ENCODE data around the gene GPR132.
"Not testable (repeated sequence)": the region's sequence is repeated elsewhere in the genome, so short reads cannot be mapped to it uniquely, and the experiment has no call there.

Gene GPR132

GRCh38 chr14:105059035-105059924 is 6.0 kb downstream of the GPR132 start:
- DNase-seq: peak; percentile 59

GRCh38 chr14:105058521-105059034 is 6.7 kb downstream of the GPR132 start:
- DNase-seq: no peak

GRCh38 chr14:105056303-105056831 is 8.9 kb downstream of the GPR132 start:
- no peak for DNase-seq

- DNase-seq: no peak
Observed at GRCh38 chr14:105055736-105056302, 9.4 kb downstream of the GPR132 start.

- DNase-seq: no peak
Observed at GRCh38 chr14:105055334-105055733, 9.9 kb downstream of the GPR132 start.

GRCh38 chr14:105053996-105054395 is 11.2 kb downstream of the GPR132 start:
- DNase-seq: no peak

- DNase-seq: no peak
Observed at GRCh38 chr14:105053421-105053820, 11.8 kb downstream of the GPR132 start.

GRCh38 chr14:105052110-105052458 is 13.1 kb downstream of the GPR132 start:
- no peak for DNase-seq

- DNase-seq: no peak
Observed at GRCh38 chr14:105051182-105052109, 13.8 kb downstream of the GPR132 start.

- DNase-seq: no peak
Observed at GRCh38 chr14:105050551-105050897, 14.7 kb downstream of the GPR132 start.

GRCh38 chr14:105049753-105050550 is 15.3 kb downstream of the GPR132 start:
- no peak for DNase-seq

- no peak for DNase-seq
Observed at GRCh38 chr14:105047283-105048016, 17.8 kb downstream of the GPR132 start.

GRCh38 chr14:105046891-105047282 is 18.3 kb downstream of the GPR132 start:
- no peak for DNase-seq

- peak; percentile 83 for DNase-seq
Observed at GRCh38 chr14:105045710-105046326, 19.4 kb downstream of the GPR132 start.

GRCh38 chr14:105043641-105044040 is 21.6 kb downstream of the GPR132 start:
- no peak for DNase-seq

- no peak for DNase-seq
Observed at GRCh38 chr14:105042813-105043212, 22.4 kb downstream of the GPR132 start.

- no peak for DNase-seq
Observed at GRCh38 chr14:105041841-105042765, 23.1 kb downstream of the GPR132 start.

GRCh38 chr14:105039458-105040205 is 25.6 kb downstream of the GPR132 start:
- no peak for DNase-seq

- not testable (repeated sequence) for DNase-seq
Observed at GRCh38 chr14:105035616-105036015, 29.6 kb downstream of the GPR132 start.
